H9 (cell line): ENCODE measurements around the gene MRTFB. TPM values are rescaled to one million over a fixed set of nuclear protein-coding genes. Genes with fewer than 3 reads are reported as not detected.
A peak's percentile ranks its signal among the peaks of the same experiment; 100 is the strongest.

Experiments used
- DNase-seq: peaks from one replicate; pipeline ENCODE4 v3.0.0-alpha.2; 2017
- H2AFZ ChIP-seq: one replicate; pipeline ENCODE4 v1.6.1; 2013; ENCODE audit warnings: mild to moderate bottlenecking, low read length, control low read depth, moderate library complexity
- H2AK5ac ChIP-seq: 2 replicates; pipeline ENCODE4 v1.6.1; 2013; ENCODE audit warnings: low read length, control low read depth, mixed read lengths; ENCODE audit not compliant: insufficient read length
- H2BK120ac ChIP-seq: one replicate; pipeline ENCODE4 v1.6.1; 2013; ENCODE audit warnings: low read depth, mild to moderate bottlenecking, low read length, control low read depth, inconsistent platforms; ENCODE audit not compliant: poor library complexity, severe bottlenecking
- H2BK12ac ChIP-seq: 2 replicates; pipeline ENCODE4 v1.6.1; 2013; ENCODE audit warnings: low read length, control low read depth, mixed read lengths, low read depth; ENCODE audit not compliant: insufficient read length
- H2BK15ac ChIP-seq: 2 replicates; pipeline ENCODE4 v1.6.1; 2013; ENCODE audit warnings: low read depth, low read length, control low read depth
- H2BK20ac ChIP-seq: one replicate; pipeline ENCODE4 v1.6.1; 2013; ENCODE audit warnings: low read depth, mild to moderate bottlenecking, low read length, control low read depth, inconsistent platforms; ENCODE audit not compliant: poor library complexity, severe bottlenecking
- H2BK5ac ChIP-seq: 2 replicates; pipeline ENCODE4 v1.6.1; 2013; ENCODE audit warnings: low read length, control low read depth, mixed read lengths; ENCODE audit not compliant: insufficient read length
- H3K14ac ChIP-seq: 2 replicates; pipeline ENCODE4 v1.6.1; 2013; ENCODE audit warnings: low read length, control low read depth; ENCODE audit not compliant: insufficient read depth
- H3K18ac ChIP-seq: 2 replicates; pipeline ENCODE4 v1.6.1; 2013; ENCODE audit warnings: low read depth, mild to moderate bottlenecking, mixed read lengths, low read length, control low read depth; ENCODE audit not compliant: insufficient read length
- H3K23ac ChIP-seq: 2 replicates; pipeline ENCODE4 v1.6.1; 2013; ENCODE audit warnings: low read length, control low read depth, mixed read lengths, low read depth; ENCODE audit not compliant: insufficient read length
- H3K23me2 ChIP-seq: 2 replicates; pipeline ENCODE4 v1.6.1; 2013; ENCODE audit warnings: low read depth, mild to moderate bottlenecking, mixed read lengths, low read length, control low read depth; ENCODE audit not compliant: insufficient read length, poor library complexity, severe bottlenecking
- H3K27ac ChIP-seq: 2 replicates; pipeline ENCODE4 v1.5.1; 2013; ENCODE audit warnings: low read length, control low read depth, mixed read lengths, low read depth; ENCODE audit not compliant: insufficient read length
- H3K27me3 ChIP-seq: 2 replicates; pipeline ENCODE4 v1.6.1; 2013; ENCODE audit warnings: low read length, control low read depth, inconsistent platforms; ENCODE audit not compliant: insufficient read depth
- H3K4ac ChIP-seq: 2 replicates; pipeline ENCODE4 v1.6.1; 2013; ENCODE audit warnings: low read depth, mild to moderate bottlenecking, control low read depth, inconsistent platforms, low read length, moderate library complexity
- H3K4me1 ChIP-seq: 2 replicates; pipeline ENCODE4 v1.6.1; 2013; ENCODE audit warnings: low read length, control low read depth, inconsistent platforms; ENCODE audit not compliant: insufficient read depth
- H3K4me2 ChIP-seq: 2 replicates; pipeline ENCODE4 v1.6.1; 2013; ENCODE audit warnings: low read length, control low read depth, mixed read lengths; ENCODE audit not compliant: insufficient read length, insufficient read depth
- H3K56ac ChIP-seq: 2 replicates; pipeline ENCODE4 v1.6.1; 2013; ENCODE audit warnings: low read depth, mild to moderate bottlenecking, mixed read lengths, low read length, control low read depth; ENCODE audit not compliant: insufficient read length
- H3K79me1 ChIP-seq: 2 replicates; pipeline ENCODE4 v1.6.1; 2013; ENCODE audit warnings: low read depth, mild to moderate bottlenecking, moderate library complexity, low read length, control low read depth, inconsistent platforms; ENCODE audit not compliant: insufficient read depth, poor library complexity, severe bottlenecking
- H3K79me2 ChIP-seq: 2 replicates; pipeline ENCODE4 v1.6.1; 2013; ENCODE audit warnings: low read length, control low read depth, inconsistent platforms; ENCODE audit not compliant: insufficient read depth
- H3K9ac ChIP-seq: 2 replicates; pipeline ENCODE4 v1.6.1; 2013; ENCODE audit warnings: low read length, control low read depth, mixed read lengths; ENCODE audit not compliant: insufficient read length; ENCODE audit errors: extremely low read depth
- H3K9me3 ChIP-seq: one replicate; pipeline ENCODE4 v1.6.1; 2013; ENCODE audit warnings: low read depth, low read length, inconsistent platforms; ENCODE audit not compliant: control insufficient read depth
- H3T11ph ChIP-seq: one replicate; pipeline ENCODE4 v1.6.1; 2013; ENCODE audit warnings: mild to moderate bottlenecking, low read length, control low read depth, inconsistent platforms
- H4K20me1 ChIP-seq: one replicate; pipeline ENCODE4 v1.6.1; 2013; ENCODE audit not compliant: control insufficient read depth, insufficient read length, insufficient read depth
- H4K5ac ChIP-seq: 2 replicates; pipeline ENCODE4 v1.6.1; 2013; ENCODE audit warnings: low read depth, mild to moderate bottlenecking, mixed read lengths, low read length, control low read depth; ENCODE audit not compliant: insufficient read length
- H4K8ac ChIP-seq: replicated peaks from 2 replicates; pipeline ENCODE4 v1.6.1; 2013; ENCODE audit warnings: low read length, control low read depth, mixed read lengths, low read depth; ENCODE audit not compliant: insufficient read length
- H4K91ac ChIP-seq: 2 replicates; pipeline ENCODE4 v1.6.1; 2013; ENCODE audit warnings: low read depth, mild to moderate bottlenecking, moderate library complexity, mixed read lengths, low read length, control low read depth; ENCODE audit not compliant: insufficient read length
- H3K27ac Mint-ChIP-seq, 3 experiments: 2 replicates in 2 of 3; 3 replicates in 1 of 3; pipeline ENCODE4 v1.8.0; 2020 to 2021; ENCODE audit warnings: mixed read lengths in 3 of 3, mild to moderate bottlenecking in 1 of 3, moderate library complexity in 1 of 3
- H3K27me3 Mint-ChIP-seq: 2 replicates; pipeline ENCODE4 v1.8.0; 2021; ENCODE audit warnings: low read depth, mild to moderate bottlenecking, moderate library complexity, mixed read lengths
- H3K36me3 Mint-ChIP-seq, 3 experiments: 2 replicates in 2 of 3; 3 replicates in 1 of 3; pipeline ENCODE4 v1.8.0; 2020 to 2021; ENCODE audit warnings: low read depth in 3 of 3, mixed read lengths in 3 of 3; ENCODE audit not compliant: insufficient read depth in 1 of 3
- H3K4me1 Mint-ChIP-seq, 2 experiments: 2 replicates each; pipeline ENCODE4 v1.8.0; 2020; ENCODE audit warnings: mixed read lengths in 2 of 2
- H3K4me3 Mint-ChIP-seq, 2 experiments: 2 replicates in 1 of 2; 3 replicates in 1 of 2; pipeline ENCODE4 v1.8.0; 2020 to 2021; ENCODE audit warnings: mild to moderate bottlenecking in 2 of 2, mixed read lengths in 2 of 2, moderate library complexity in 1 of 2
- H3K9me3 Mint-ChIP-seq, 2 experiments: 2 replicates in 1 of 2; 3 replicates in 1 of 2; pipeline ENCODE4 v1.8.0; 2020; ENCODE audit warnings: mild to moderate bottlenecking in 2 of 2, mixed read lengths in 2 of 2, moderate library complexity in 1 of 2
- CTCF ChIP-seq: fragments of 200-600 bp; sonication (generic); conservative IDR thresholded peaks from 3 replicates; pipeline ENCODE4 v1.8.0; 2021; ENCODE audit warnings: antibody characterized with exemption, mild to moderate bottlenecking
- WGBS: extraction: QIAGEN DNeasy Blood & Tissue Kit; methylation state at CpG from one replicate; pipeline ENCODE4 v1.1.7; 2013; ENCODE audit warnings: missing lambda C conversion rate, low lambda C conversion rate, mixed read lengths; ENCODE audit not compliant: insufficient read length; ENCODE audit errors: extremely low coverage; 5-methylcytosine and 5-hydroxymethylcytosine counted together
- total RNA-seq: library from RNA; stranded (reverse); gene quantifications from 2 replicates; pipeline ENCODE4 v1.2.1, GENCODE V29; 2021

MRTFB gene
- total RNA-seq, 1 experiment from 2014 or later, result 29.9 TPM

- no peak overlapping the region for H3K18ac ChIP-seq
- H4K91ac ChIP-seq, result no peak overlapping the region
- no peak overlapping the region for H3K9ac ChIP-seq
- peaks cover 7% of the 10 kb centered on the region for H3K79me2 ChIP-seq
- H2BK5ac ChIP-seq, result no peak overlapping the region
- peaks cover 12% of the 10 kb centered on the region for H3K79me1 ChIP-seq
- no peaks in the 10 kb centered on the region for H3K23me2 ChIP-seq
- TF ChIP-seq CTCF, result no peak
- H3K23ac ChIP-seq, result no peak overlapping the region
- no peak overlapping the region for H3T11ph ChIP-seq
- no peak overlapping the region for H2AK5ac ChIP-seq
- H2BK15ac ChIP-seq, result no peak overlapping the region
- no peaks in the 10 kb centered on the region; the same call in 1 of the 2 replicates for H3K4me1 ChIP-seq
- no peaks in the 10 kb centered on the region for H3K9me3 ChIP-seq
- Mint-ChIP-seq H3K36me3 (peaks cover 5 to 15% (median 6%) of the 10 kb centered on the region in 3 experiments; a peak in 5 of 7 replicates), H3K27me3 (no peaks in the 10 kb centered on the region), H3K4me1 (peaks cover 7 to 10% of the 10 kb centered on the region in 2 experiments), H3K4me3 (no peak overlapping the region), H3K9me3 (no peaks in the 10 kb centered on the region), H3K27ac (peak overlapping the region in 1 of 3 experiments; percentile 59; a peak in 2 of 7 replicates)
- no peak overlapping the region for H4K5ac ChIP-seq
- H2BK12ac ChIP-seq, result no peak overlapping the region
- no peak overlapping the region for H3K56ac ChIP-seq
- 100% methylated on average over 1 of the region's 3 CpGs for WGBS
- no peak for DNase-seq
- H3K14ac ChIP-seq, result no peak overlapping the region
- H3K27ac ChIP-seq, result no peak overlapping the region
- no peak overlapping the region for H3K4ac ChIP-seq
- no peak overlapping the region for H2AFZ ChIP-seq
- H4K8ac ChIP-seq, result no peak overlapping the region
- H2BK20ac ChIP-seq, result no peak overlapping the region
- no peaks in the 10 kb centered on the region for H4K20me1 ChIP-seq
- H3K27me3 ChIP-seq, result no peaks in the 10 kb centered on the region
- H2BK120ac ChIP-seq, result no peak overlapping the region
- H3K4me2 ChIP-seq, result no peak overlapping the region
These were observed 16.6 kb downstream of the MRTFB start for GRCh38 chr16:14087590-14088154.
